Stimulated activated CD4-positive, alpha-beta T cell treated with anti-CD3 and anti-CD28 coated beads, TNF-alpha, amount 100 ng/mL, for 1 hour (primary cell): ENCODE data around the gene MIDN.
"Not testable (repeated sequence)": the region's sequence is repeated elsewhere in the genome, so short reads cannot be mapped to it uniquely, and the experiment has no call there.

Experiments used
- DNase-seq, 3 donors: peaks; one replicate each; pipeline ENCODE4 v3.0.0-alpha.2; 2020; ENCODE audit warnings: low read depth in 3 of 3, low spot score in 1 of 3

MIDN gene

DNA sequence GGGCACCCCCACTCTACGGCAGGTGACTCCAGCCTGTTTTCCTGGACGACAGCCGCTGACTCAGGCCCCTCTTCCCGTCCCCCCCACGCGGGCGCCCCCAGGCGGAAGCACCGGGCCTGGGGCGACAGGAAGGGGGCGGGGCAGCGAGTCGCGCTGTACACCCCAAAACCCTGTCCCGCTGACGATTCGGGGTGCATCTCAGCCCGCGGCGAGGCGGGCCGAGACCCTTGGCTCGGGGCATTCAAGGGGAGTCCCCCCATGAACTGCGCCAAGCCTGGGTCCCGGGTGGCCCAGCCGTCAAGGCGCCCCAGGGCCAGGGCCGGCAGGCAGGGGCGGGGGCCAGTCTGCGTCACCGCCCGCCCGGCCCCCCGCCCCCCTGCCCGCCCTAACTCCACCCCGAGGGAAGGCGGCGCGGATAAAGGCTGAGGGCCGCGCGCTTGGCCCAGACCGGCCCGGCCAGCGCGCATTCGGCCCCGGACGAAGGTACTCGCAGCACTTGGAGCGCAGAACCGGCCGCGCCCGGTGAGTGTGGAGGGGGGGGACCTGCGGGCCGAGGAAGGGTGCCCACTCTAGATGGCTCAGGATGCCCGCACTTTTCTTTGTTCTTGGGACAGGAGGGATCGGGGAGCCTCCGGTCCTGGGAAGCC lies at the start of gene MIDN:
TSS of gene MIDN (plus strand) at position 445 of the 647 bp plus-strand sequence. CDS start 1,714 bp downstream, outside the sequence.
- no peak for DNase-seq

- no peak for DNase-seq
Observed at GRCh38 chr19:1199531-1199930, 48.9 kb upstream of the MIDN start.

DNA sequence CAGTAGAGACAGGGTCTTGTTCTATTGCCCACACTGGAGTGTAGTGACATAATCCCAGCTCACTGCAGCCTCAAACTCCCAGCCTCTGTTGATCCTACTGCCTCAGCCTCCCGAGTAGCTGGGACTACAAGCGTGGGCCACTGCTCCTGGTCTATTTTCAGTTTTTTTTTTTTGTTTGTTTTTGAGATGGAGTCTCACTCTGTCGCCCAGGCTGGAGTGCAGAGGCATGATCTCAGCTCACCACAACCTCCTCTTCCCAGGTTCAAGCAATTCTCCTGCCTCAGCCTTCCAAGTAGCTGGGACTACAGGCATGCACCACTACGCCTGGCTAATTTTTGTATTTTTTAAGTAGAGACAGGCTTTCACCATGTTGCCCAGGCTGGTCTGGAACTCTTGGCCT lies 47.8 kb upstream of the MIDN start:
- DNase-seq = not testable (repeated sequence)

DNA sequence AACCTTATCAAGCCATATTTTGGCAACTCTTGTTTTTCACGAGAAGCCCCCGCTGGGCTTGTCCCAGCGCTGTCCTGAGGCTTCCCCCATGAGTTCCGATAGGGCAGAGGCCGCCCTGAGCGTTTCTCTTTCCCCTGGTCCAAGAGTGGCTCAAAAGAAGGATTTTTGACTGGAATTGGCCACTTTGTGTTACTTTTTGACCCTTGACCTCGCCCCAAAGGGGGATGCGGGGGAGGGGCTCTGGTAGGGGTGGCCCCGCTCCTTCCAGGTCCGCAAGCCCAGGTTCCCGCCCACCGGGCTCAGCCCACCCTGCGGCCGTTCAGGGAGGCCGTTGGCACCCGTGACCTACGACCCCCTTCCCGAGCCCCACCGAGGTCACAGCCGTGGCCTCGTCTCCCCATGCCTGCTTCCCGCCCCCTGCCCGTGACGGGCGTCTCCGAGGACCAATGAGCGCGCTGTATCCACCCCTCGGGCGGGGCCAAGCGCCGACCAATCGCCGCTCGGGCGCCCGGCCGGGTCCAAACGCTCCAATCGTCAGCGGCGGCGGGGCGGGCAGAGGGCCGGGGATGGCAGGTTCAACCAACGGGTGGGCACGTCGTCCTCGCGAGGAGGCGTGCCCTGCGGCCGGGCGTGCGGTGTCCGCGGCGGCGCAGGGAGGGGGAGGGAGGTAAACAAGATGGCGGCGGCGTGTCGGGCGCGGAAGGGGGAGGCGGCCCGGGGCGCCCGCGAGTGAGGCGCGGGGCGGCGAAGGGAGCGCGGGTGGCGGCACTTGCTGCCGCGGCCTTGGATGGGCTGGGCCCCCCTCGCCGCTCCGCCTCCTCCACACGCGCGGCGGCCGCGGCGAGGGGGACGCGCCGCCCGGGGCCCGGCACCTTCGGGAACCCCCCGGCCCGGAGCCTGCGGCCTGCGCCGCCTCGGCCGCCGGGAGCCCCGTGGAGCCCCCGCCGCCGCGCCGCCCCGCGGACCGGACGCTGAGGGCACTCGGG lies 43.0 kb upstream of the MIDN start, which contains the start of gene STK11:
TSS of gene STK11 (plus strand) at position 665 of the 986 bp plus-strand sequence. CDS start 1,136 bp downstream, outside the sequence.
- DNase-seq = peak; percentile 97 to 100 (median 99)

GRCh38 chr19:1206150-1206863 lies 42.1 kb upstream of the MIDN start:
- no peak for DNase-seq

DNA sequence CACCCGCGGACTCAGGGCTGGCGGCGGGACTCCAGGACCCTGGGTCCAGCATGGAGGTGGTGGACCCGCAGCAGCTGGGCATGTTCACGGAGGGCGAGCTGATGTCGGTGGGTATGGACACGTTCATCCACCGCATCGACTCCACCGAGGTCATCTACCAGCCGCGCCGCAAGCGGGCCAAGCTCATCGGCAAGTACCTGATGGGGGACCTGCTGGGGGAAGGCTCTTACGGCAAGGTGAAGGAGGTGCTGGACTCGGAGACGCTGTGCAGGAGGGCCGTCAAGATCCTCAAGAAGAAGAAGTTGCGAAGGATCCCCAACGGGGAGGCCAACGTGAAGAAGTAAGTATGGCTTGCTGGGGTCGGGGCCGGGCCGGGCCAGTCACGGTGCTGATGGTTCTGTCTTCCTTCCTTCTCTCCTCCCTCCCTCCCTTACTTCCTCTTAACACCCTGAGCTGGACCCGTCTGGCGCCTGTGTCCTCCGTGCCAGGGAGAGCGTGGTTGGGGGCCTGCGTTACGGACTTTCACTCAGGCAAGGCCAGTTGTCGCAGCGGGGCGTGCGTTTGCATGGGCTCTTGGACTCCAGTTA lies 41.4 kb upstream of the MIDN start:
- no peak for DNase-seq

DNA sequence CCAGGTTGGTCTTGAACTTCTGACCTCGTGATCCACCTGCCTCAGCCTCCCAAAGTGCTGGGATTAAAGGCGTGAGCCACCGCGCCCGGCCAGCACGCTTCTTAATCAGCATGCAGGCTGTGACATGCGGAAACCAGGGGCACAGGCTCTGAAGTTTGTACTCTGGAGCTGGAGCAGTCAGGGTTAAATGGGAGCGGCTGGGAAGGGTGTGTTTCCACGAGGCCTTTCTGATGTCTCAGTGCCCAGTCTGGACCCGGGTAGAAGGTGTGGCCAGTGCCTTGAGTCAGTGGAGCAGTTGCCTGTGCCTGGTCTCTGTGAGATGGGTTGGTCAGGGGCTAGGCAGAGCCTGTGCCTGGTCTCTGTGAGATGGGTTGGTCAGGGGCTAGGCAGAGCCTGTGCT lies 39.6 kb upstream of the MIDN start:
- not testable (repeated sequence) for DNase-seq

GRCh38 chr19:1210227-1210538 lies 38.2 kb upstream of the MIDN start:
- no peak for DNase-seq

GRCh38 chr19:1211494-1212234 lies 36.7 kb upstream of the MIDN start:
- no peak for DNase-seq

DNA sequence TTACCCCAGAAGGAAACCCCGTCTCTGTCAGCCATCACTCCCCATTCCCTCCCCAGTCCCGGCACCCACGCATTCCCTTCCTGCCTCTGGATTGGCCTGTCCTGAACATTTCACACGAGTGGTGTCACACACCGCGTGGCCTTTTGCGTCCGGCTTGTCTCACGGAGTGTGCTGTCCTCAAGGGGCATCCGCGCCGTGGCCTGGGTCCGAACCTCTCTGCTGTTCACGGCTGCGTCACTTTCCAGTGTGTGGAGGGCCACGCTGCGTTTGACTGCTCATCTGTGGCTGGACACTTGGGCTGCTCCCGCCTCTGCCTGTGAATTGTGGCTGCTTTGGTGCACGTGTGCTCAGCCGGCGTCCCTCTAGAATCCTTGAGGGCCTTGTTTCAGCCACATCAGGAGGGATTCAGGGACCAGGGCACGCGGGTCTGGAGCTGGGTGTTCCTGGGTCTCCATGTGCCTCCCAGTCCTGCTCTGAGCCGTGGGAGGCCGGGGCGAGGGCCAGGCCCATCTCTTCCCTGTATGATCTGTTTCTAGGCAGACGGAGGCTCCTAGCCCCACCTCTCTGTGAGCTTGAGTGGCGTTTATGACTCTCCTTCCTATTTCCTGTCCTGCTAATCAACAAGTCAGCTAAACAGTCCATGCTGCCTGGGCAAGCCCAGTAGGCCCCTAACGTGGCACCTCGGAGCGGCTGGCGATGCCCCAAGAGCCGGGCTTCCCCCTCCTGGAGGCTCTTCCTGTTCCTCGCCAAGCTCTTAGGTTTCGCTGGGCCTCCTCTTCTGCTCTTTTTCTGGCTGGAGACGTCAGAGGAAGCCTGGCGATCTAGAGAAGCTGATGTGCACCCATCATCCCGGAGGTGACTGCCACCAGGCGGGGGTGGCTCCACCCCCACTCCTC lies 34.7 kb upstream of the MIDN start:
- peak in 1 of 3 donors; percentile 24 for DNase-seq

DNA sequence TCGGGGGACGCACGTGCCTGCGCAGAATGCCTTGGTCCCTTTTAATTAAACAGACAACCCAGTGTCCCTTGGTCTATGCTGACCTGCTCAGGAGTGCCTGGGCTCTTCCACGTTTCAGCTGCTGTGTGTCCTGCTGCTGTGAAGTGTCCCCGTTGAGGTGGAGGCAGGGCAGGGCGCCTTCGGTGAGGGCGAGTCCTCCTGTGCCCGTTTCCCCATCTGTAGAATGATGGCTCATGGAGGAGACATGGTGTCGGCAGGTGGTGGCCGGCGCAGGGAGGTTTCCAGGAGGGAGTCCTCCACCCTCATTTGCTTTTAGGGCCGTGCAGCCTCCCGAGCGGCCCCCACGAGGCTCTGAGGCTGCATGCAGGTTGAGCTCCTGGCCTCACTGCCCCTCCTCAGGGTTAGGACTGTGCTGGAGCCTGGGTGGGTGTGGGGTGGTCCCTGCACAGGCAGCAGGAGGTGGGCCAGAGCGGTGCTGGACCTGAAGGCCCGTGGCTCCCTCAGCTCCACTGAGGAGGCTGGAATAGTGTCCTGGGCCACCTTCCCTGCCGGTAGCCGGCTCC lies 34.0 kb upstream of the MIDN start:
- no peak for DNase-seq

- DNase-seq = no peak
Observed at GRCh38 chr19:1214862-1215731, 33.3 kb upstream of the MIDN start.

GRCh38 chr19:1216756-1217155 lies 31.6 kb upstream of the MIDN start:
- DNase-seq = no peak

GRCh38 chr19:1217366-1217765 lies 31.0 kb upstream of the MIDN start:
- DNase-seq = no peak

- no peak for DNase-seq
Observed at GRCh38 chr19:1218751-1219567, 29.4 kb upstream of the MIDN start.

DNA sequence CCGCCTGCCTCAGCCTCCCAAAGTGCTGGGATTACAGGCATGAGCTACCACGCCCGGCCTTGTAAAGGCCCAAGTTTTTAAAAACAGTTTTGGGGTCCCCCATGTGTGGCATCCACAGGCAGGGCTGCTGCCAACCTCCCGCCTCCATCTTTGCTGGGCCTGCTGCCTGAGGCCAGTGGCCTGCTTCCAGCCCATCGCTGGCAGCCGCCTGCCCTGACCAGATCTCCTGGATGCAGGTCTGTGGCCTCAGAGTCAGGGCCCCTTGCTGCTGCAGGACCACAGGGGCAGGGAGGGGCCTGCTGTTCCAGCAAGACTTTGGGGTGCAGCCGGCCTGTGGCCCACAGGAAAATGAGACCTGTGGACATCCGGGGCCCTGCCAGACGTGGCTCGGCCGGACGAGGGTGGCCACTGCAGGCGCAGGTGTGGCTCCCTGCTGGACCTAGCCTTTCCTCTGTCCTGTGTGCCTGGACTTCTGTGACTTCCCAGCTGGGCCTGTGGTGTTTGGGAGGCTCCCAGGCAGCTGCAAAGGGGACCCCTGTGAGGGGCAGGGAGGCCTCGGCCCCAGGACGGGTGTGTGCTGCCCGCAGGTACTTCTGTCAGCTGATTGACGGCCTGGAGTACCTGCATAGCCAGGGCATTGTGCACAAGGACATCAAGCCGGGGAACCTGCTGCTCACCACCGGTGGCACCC lies 28.5 kb upstream of the MIDN start:
- DNase-seq = no peak

DNA sequence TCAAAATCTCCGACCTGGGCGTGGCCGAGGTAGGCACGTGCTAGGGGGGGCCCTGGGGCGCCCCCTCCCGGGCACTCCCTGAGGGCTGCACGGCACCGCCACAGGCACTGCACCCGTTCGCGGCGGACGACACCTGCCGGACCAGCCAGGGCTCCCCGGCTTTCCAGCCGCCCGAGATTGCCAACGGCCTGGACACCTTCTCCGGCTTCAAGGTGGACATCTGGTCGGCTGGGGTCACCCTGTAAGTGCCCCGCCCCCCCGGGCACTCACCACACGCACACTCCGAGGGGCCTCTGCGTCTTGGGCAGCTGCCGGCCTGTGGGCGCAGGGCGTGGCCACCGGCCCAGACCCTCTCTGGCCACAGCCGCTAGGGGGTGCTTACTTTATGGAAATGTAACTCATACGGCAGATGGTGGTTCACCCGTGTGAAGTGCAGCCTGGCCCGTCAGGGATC lies 27.9 kb upstream of the MIDN start:
- DNase-seq = no peak
